Measurements from ENCODE around the gene B4GALNT3.
"Not testable (repeated sequence)": the region's sequence is repeated elsewhere in the genome, so short reads cannot be mapped to it uniquely, and the experiment has no call there.

B4GALNT3 gene

GRCh38 chr12:561391-561705 is 101.6 kb downstream of the B4GALNT3 start:
- no peak for DNase-seq

DNA sequence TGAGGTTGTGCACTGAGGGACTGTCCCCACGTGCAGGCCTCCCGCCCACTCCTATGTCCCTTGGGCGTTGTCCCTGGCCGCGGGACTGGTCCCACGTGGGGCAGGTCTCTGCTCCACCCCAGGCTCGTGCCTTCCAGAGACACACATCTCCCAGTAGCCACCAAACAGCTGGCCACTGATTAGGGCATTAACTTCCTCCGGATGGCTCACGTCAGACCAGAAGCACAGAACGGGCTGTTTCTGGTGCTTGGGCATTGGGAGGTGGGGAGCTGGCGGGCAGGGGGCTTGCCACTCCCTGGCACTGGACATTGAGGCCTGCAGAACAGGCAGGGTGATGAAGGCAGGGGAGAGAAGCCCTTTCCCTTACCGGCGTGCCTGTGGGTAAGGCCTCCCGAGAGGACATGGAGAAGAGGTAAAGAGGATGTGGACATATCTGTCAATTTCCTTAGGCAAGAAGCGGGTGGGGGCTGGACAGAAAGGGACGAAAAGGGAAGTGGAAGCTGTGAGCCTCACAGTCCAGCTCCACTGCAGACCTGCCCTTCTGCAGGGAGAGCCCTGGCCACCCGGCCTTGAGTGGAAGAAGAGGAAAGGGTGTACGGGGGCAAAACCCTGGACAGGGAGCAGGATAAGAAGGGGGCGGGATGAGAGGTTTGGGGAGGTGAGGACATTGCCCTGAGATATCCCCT is 102.3 kb downstream of the B4GALNT3 start:
- no peak for DNase-seq

DNA sequence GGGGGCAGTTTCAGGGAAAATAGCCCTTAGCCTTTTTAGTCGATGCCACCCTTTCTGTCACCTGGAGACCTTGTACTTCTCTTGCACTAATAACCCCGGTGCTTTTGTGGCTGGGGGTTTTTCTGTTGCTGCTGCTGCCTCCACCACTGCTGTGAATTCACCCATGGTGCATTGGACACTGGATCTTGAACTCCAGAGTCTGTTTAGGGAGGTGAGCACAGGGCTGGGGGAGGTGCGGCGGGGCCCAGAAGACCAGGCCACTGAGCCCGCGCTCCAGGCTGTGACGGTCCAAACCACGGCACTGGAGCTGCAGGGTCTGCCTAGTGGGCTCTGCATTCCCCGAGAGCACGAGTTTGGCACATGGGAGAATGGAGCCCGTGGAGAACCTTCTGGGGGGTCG is 102.9 kb downstream of the B4GALNT3 start:
- DNase-seq: no peak

GRCh38 chr12:563250-563781 is 103.6 kb downstream of the B4GALNT3 start:
- no peak for DNase-seq

GRCh38 chr12:563787-564298 is 104.1 kb downstream of the B4GALNT3 start:
- no peak for DNase-seq

DNA sequence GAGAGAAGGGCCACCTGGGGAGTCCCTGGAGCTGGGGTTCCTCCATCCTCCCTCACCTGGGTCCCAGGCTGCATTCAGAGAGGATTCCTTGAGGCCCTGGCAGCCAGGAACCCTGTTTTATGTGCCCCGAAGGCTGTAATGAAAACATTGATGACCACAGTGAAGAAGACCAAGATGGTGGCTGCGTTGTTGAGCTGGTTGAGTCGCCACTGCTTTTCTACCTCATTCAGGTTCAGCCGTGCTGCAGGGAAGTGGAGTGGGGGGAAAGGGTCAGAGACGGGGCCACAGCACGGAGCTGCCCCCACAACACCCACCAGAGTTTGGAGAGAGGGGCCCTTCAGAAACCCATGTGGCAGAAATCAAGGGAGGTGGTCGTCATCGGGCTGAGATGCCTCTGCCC is 105.4 kb downstream of the B4GALNT3 start:
- DNase-seq: no peak

- no peak for DNase-seq
Observed at GRCh38 chr12:565589-566105, 105.9 kb downstream of the B4GALNT3 start.

GRCh38 chr12:568486-568885 is 108.7 kb downstream of the B4GALNT3 start:
- DNase-seq: no peak

DNA sequence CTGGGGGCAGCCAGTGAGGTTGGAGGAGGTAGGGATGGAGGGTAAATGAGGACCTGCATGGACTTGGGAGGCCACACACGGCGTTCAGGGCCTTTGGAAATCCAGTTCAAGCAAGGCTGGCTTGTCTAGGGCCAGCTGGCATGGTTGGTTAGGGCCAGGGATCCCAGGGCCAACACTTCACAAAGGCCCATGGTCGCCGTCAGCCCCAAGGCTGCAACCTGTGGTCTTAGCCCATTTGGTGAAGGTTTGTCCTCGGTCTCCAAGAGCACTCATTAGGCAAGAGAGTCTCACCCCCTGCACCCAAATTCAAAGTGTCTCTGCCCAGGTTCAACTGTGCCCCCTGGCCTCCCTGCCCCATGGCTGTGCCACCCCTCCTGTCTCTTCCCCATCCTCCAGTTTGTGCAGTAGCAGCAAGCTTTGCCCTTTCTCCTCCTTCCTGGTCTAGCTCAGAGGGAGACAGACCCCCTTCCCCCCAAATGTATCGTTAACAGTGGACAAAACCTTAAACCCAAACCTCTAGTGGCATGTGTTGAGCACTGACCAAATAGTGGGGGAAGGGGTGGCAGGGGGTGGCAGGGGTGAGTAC is 109.4 kb downstream of the B4GALNT3 start:
- no peak for DNase-seq

GRCh38 chr12:569803-570434 is 110.2 kb downstream of the B4GALNT3 start:
- DNase-seq: peak; percentile 69

DNA sequence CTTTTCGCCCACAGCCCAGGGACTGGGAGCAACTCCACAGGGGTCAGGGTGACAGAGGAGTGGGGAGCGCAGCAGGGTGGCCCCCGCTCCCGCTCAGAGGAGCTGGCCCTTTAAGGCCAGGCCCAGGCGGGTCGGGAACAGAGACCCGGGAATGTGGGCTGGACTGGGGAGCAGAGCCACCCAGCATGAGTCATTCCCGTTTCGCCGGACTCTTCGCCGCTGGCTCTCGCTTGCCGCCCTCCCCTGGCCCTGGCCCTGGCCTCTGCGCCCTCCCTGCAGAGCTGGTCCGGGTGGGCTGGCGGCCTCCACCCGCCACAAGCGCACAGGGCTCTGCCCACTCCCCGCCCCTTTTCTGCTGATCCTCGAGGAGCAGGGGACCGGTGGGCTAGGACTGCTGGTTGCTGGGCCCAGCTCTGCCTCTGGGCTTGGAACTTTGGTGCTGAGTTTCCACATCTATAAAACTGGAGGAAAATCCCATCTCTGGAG is 110.7 kb downstream of the B4GALNT3 start:
- DNase-seq: no peak

GRCh38 chr12:570921-571794 is 111.4 kb downstream of the B4GALNT3 start:
- DNase-seq: no peak

DNA sequence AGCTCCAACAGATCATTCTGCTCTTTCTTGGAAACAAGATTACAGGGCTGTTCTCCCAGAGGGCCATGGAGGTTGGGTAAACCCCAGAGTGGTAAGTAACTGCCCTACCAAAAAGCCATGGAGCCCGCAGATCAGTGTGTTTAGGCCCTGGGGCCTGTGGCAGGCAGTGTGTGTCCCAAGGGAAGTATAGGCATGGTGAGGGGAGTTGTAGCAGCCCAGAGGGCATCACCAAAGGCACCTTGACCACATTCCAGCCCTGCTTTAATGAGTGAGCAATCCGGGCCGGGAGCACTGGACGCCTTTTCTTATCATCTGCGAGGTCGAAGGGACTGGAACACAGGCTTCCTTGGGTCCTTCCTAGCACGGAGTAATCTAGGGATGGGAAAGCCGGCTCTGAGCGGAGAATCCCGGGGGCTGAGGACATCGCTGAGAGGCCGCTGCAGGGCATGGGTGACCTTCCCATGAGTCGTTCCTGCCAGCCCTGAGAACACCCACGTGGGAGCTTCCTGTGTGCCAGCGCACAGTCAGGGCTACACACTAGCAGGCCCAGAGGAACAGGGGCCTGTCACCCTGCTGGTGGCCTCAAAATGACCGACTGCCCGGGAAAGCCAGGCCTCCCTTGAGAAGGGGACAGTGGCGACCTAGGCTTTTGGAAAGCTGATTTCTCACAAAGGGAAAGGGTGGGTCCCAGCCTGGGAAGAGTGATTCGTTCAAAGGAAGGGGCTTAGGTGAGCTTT is 112.2 kb downstream of the B4GALNT3 start:
- no peak for DNase-seq

GRCh38 chr12:572532-572899 is 112.8 kb downstream of the B4GALNT3 start:
- no peak for DNase-seq

DNA sequence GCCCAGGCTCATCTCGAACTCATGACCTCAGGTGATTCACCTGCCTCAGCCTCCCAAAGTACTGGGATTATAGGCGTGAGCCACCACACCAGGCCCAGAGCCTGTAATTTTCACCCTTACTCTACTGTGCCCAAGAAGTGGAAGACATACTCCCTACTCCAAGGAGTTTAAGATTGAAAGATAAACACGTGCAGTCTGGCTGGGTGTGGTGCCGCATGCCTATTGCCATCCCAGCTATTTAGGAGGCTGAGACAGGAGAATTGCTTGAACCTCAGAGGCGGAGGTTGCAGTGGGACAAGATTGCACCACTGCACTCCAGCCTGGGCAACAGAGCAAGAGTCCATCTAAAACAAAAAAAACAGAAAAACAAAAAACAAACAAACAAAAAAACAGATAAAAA is 113.5 kb downstream of the B4GALNT3 start:
- no peak for DNase-seq

DNA sequence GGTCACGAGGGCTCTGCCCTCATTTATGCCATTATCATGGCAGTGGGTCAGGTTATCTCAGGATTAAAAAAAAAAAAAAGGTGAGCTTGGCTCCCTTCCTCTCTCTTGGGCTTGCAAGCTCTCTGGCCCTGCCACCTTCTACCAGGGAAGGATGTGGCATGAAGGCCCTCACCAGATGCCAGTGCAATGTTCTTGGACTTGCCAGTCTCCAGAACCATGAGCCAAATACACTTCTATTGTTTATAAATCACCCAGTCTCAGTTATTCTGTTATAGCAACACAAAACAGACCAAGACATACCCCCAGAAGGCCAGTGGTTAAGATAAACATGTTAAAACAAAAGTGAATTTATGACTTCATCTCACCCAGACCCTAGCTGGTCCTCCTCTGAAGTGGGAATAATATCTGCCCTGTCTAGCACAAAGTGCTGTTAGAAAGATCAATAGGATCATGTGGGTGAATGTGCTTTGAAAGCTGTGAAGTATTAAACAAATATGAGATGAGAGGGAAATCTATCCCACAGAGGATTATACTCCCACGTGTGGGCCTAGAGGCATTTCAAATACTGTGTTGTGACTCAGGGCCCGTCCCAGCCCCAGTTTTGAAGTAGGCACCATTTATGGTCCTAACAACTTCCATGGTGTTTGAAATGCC is 114.9 kb downstream of the B4GALNT3 start:
- DNase-seq: no peak

DNA sequence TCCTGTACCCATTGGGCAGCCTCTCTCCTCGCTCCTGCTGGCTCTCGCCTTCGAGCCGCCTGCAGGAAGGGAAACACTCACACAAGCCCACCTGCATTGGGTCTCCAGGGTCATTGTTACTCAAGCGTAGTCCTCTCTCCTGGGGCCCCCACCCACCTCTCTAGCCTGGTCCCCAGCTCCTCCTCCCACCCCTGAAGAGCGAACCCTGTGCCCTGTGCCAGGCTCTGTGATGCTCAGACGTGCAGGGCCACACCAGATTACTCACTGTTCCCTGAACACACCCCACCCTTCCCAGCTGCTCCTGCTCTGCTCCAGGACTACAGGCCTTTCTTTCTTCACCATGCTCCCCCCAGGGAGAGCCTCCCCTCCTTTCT is 115.4 kb downstream of the B4GALNT3 start:
- DNase-seq: no peak

- peak; percentile 60 for DNase-seq
Observed at GRCh38 chr12:575948-576614, 116.3 kb downstream of the B4GALNT3 start.

- no peak for DNase-seq
Observed at GRCh38 chr12:576615-577110, 116.9 kb downstream of the B4GALNT3 start.

- not testable (repeated sequence) for DNase-seq
Observed at GRCh38 chr12:577994-578747, 118.4 kb downstream of the B4GALNT3 start.

Measured in NCI-H1694 (cell line).